ENCODE results near the gene PDZD4. TPM values are rescaled to one million over a fixed set of nuclear protein-coding genes. Genes with fewer than 3 reads are reported as not detected.

The PDZD4 gene
- total and polyA plus RNA-seq, 9 of the 15 experiments (the other 6 are each of a cell fraction or from before 2014, with no cell fraction given), result 0.05 to 0.38 (median 0.07) TPM; not detected in 5

DNA sequence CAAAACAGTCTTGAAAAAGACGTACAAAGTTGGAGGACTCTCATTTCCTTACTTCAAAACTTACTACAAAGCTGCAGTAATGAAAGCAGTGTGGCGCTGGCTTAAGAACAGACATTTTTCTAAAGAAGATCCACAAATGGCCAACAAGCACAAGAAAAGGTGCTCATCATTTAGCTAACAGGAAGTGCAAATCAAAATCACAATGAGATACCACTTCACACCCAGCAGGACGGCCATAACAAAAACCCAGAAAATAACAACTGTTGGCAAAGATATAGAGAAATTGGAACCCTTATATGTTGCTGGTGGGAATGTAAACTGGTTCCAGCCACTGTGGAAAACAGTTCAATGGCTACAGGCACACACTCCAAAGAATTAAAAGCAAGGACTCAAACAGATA lies 3.3 kb downstream of the PDZD4 start (continued):
- TF ChIP-seq, protein P1, sequence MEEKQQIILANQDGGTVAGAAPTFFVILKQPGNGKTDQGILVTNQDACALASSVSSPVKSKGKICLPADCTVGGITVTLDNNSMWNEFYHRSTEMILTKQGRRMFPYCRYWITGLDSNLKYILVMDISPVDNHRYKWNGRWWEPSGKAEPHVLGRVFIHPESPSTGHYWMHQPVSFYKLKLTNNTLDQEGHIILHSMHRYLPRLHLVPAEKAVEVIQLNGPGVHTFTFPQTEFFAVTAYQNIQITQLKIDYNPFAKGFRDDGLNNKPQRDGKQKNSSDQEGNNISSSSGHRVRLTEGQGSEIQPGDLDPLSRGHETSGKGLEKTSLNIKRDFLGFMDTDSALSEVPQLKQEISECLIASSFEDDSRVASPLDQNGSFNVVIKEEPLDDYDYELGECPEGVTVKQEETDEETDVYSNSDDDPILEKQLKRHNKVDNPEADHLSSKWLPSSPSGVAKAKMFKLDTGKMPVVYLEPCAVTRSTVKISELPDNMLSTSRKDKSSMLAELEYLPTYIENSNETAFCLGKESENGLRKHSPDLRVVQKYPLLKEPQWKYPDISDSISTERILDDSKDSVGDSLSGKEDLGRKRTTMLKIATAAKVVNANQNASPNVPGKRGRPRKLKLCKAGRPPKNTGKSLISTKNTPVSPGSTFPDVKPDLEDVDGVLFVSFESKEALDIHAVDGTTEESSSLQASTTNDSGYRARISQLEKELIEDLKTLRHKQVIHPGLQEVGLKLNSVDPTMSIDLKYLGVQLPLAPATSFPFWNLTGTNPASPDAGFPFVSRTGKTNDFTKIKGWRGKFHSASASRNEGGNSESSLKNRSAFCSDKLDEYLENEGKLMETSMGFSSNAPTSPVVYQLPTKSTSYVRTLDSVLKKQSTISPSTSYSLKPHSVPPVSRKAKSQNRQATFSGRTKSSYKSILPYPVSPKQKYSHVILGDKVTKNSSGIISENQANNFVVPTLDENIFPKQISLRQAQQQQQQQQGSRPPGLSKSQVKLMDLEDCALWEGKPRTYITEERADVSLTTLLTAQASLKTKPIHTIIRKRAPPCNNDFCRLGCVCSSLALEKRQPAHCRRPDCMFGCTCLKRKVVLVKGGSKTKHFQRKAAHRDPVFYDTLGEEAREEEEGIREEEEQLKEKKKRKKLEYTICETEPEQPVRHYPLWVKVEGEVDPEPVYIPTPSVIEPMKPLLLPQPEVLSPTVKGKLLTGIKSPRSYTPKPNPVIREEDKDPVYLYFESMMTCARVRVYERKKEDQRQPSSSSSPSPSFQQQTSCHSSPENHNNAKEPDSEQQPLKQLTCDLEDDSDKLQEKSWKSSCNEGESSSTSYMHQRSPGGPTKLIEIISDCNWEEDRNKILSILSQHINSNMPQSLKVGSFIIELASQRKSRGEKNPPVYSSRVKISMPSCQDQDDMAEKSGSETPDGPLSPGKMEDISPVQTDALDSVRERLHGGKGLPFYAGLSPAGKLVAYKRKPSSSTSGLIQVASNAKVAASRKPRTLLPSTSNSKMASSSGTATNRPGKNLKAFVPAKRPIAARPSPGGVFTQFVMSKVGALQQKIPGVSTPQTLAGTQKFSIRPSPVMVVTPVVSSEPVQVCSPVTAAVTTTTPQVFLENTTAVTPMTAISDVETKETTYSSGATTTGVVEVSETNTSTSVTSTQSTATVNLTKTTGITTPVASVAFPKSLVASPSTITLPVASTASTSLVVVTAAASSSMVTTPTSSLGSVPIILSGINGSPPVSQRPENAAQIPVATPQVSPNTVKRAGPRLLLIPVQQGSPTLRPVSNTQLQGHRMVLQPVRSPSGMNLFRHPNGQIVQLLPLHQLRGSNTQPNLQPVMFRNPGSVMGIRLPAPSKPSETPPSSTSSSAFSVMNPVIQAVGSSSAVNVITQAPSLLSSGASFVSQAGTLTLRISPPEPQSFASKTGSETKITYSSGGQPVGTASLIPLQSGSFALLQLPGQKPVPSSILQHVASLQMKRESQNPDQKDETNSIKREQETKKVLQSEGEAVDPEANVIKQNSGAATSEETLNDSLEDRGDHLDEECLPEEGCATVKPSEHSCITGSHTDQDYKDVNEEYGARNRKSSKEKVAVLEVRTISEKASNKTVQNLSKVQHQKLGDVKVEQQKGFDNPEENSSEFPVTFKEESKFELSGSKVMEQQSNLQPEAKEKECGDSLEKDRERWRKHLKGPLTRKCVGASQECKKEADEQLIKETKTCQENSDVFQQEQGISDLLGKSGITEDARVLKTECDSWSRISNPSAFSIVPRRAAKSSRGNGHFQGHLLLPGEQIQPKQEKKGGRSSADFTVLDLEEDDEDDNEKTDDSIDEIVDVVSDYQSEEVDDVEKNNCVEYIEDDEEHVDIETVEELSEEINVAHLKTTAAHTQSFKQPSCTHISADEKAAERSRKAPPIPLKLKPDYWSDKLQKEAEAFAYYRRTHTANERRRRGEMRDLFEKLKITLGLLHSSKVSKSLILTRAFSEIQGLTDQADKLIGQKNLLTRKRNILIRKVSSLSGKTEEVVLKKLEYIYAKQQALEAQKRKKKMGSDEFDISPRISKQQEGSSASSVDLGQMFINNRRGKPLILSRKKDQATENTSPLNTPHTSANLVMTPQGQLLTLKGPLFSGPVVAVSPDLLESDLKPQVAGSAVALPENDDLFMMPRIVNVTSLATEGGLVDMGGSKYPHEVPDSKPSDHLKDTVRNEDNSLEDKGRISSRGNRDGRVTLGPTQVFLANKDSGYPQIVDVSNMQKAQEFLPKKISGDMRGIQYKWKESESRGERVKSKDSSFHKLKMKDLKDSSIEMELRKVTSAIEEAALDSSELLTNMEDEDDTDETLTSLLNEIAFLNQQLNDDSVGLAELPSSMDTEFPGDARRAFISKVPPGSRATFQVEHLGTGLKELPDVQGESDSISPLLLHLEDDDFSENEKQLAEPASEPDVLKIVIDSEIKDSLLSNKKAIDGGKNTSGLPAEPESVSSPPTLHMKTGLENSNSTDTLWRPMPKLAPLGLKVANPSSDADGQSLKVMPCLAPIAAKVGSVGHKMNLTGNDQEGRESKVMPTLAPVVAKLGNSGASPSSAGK (IDR thresholded peaks at IDR 0.05), result no peak

All from K562 (cell line).